GM18907 (cell line): Measurements from ENCODE around the gene PRDX5.

ENCODE experiments used
- ATAC-seq: cut with Tn5 transposase; IDR thresholded peaks from one replicate; pipeline ENCODE4 v1.9.1; 2021; ENCODE audit warnings: mild to moderate bottlenecking, moderate library complexity; ENCODE audit not compliant: unreplicated experiment

The PRDX5 gene

DNA sequence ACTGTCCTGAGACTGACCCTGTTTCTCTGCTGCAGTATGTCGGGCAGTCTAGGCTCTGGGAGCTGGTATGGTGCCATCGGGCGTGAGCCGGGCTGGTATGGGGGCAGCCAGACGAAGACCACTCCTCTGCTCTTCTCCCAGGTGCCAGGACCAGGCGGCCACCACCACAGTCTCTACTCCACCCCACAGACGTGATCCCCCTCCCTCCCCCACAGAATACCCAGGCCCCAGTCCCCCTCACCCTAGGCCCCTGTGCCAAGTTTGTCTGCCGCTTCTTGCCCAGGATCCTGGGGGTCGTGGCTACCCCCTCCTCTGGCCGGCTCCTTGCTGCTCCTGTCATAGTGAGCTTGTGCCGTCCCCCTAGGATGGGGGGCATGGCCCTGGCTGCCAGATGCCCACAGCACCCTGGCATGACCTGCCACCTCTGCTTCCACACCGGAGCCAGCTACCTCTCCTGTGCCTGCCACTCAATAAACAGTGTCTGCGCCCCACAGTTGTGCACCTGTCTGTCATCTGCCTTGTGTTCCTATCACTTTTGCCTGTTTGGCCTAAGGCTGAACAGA is 28.8 kb upstream of the PRDX5 start:
- no peak for ATAC-seq

- no peak for ATAC-seq
Measured at GRCh38 chr11:64290352-64291261, 27.3 kb upstream of the PRDX5 start.

DNA sequence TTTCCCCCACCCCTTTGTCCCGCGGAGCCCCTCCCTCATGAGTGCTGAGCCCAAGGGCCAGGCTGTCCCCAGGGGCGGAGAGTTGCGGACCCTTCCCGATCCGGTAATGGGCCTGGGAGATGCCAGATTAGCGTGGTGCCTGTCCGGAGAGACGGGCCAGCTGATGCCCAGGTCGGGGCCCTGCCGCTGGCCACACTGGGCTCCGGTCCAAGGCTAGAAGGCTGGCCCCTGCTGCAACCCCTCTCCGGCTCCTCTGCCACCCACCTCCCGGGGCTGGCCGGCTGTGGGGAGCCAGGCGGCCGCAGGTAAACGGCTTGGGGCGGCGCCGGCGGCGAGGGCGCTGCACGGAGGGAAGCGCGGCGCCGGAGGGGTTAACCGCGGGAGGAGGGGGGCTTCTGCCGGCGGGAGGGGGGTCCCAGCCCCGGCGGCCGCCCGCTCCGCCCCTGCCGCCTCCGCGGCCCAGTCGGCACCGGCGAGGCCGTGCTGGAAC is 26.6 kb upstream of the PRDX5 start, which contains the start of gene KCNK4:
KCNK4 (plus strand) TSS at position 41 of the 490 bp plus-strand sequence. CDS start 1,717 bp downstream, outside the sequence.
- ATAC-seq = no peak

DNA sequence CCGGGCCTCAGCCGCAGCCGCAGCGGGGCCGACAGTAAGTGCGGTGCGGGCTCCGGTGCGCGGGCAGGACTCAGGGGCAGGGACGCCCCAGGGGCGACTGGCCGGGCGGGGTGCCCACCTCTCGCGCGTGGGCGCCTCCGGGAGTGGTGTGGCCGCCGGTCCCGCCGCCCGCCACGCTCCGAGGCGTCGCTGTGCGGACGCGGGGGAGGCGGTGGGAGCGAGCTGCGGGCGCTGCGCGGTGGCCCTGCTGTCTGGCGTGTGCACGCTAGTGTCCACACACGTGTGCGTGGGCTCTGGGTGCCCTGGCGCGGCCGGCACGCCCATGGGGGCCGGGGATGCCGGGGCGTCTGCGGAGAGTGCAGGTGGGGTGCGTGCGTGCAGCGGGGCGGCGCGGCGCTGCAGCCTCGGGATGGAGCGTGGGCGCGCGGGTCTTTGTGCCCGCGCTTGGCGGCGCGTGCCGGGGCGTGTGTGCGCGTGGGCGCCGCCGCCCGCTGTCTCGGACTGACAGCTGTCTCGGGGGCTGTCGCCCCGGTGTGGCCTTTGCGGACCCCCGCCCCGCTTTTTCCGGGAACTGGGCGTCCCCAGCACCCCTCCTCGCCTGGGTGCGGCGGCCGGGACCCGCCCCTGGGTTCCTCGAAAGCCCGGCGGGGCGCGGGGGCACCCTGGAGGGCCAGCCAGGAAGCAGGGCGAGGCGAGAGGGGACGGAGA is 26.0 kb upstream of the PRDX5 start:
- ATAC-seq = no peak

GRCh38 chr11:64292460-64293254 is 25.3 kb upstream of the PRDX5 start:
- no peak for ATAC-seq

DNA sequence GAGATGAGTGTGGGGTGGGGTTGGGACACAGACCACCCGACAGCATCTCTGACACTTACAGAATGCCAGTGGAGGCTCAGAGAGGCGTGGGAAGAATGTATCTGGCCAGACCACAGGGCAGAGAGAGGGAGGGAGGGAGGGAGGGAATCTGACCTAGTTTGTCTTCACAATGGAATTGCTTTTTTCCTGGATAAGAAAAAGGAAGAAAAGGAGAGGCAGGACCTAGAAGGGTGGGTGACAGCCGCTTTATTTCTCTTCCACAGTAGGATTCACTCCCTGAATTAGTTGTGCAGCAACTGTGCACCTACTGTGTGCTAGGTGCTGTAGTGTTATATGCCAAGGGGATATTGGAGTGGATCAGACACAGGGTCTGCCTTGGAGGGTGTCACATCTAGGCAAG is 23.1 kb upstream of the PRDX5 start:
- ATAC-seq = no peak

DNA sequence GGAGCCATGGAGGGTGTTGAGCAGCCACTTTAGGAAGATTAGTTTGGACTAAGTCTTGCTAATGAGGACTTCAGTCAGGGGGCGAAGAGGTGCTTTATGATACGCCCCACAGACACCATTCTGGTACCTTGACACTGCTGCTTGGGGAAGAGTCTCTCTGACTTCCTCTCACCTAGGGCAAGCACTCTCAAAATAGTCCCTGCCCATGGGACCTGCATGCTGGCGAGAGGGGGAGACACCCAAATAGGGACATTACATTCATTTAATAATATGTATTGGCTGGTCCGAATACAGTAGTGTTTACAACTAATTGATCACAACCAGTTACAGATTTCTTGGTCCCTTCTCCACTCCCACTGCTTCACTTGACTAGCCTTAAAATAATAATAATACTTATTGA is 22.2 kb upstream of the PRDX5 start:
- ATAC-seq = no peak

- no peak for ATAC-seq
Measured at GRCh38 chr11:64296236-64296635, 21.7 kb upstream of the PRDX5 start.

- no peak for ATAC-seq
Measured at GRCh38 chr11:64296830-64297698, 20.9 kb upstream of the PRDX5 start.

GRCh38 chr11:64297699-64298358 is 20.1 kb upstream of the PRDX5 start:
- no peak for ATAC-seq

DNA sequence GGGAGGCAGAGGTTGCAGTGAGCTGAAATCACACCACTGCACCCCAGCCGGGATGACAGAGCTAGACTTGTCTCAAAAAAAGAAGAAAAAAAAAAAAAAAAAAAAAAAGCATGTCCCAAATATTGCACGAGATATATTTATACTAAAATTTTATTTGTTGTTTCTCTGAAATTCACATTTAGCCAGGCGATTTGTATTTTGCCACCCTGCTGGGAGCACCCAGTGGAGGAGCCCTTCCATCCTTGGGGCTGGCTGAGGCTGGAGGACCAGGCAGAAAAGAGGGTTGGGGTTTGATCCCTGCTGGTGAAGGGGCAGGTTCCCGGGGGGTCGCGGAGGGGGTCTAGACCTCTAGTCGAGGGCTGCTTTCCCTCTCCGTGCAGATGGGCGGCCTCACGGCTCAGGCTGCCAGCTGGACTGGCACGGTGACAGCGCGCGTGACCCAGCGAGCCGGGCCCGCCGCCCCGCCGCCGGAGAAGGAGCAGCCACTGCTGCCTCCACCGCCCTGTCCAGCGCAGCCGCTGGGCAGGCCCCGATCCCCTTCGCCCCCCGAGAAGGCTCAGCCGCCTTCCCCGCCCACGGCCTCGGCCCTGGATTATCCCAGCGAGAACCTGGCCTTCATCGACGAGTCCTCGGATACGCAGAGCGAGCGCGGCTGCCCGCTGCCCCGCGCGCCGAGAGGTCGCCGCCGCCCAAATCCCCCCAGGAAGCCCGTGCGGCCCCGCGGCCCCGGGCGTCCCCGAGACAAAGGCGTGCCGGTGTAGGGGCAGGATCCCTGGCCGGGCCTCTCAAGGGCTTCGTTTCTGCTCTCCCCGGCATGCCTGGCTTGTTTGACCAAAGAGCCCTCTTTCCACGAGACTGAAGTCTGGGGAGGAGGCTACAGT is 18.7 kb upstream of the PRDX5 start:
- ATAC-seq = no peak

- ATAC-seq = no peak
Measured at GRCh38 chr11:64299847-64300648, 17.9 kb upstream of the PRDX5 start, which contains the start of gene CATSPERZ. Gene CATSPERZ, plus strand, starts transcription at chr11:64300358. Its CDS starts 53 bp downstream, at chr11:64300411.

DNA sequence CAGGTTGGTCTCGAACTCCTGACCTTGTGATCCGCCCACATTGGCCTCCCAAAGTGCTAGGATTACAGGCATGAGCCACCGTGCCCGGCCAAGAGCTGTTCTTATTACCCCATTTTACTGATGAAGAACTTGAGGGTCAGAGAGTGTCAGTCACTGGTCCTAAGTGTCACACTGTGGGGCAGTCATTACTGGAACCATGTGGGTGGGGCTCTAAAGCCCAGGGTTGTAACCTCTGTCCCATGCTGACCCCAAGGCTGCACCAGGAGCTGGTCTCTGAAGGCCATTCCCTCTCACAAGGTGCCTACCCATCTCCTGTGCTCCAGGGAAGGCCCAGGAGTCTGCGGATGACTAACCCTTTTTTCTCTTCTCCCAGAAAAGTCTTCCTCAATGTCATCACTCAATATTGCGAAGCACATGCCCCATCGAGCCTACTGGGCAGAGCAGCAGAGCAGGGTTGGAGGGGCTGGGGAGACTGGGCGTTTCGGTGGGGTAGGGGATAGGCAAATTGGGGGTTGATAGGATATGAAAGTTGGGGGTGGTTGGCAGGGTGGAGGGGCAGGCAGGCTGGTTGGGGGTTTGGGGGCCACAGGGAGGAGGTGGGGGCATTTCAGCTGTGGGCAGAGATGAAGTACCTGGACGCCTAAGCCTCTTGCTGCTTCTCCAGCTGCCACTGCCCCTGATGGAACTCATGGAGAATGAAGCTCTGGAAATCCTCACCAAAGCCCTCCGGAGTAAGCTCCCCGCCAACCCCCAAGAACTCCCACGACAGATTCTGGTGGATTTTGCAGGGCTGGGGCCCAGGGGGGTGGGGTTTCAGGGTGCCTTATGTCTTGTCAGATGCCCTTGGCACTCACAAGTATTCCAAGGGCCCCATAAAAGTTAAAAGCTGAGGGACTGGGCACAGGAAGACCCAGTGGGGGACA is 14.6 kb upstream of the PRDX5 start:
- no peak for ATAC-seq

- no peak for ATAC-seq
Measured at GRCh38 chr11:64304032-64304315, 13.9 kb upstream of the PRDX5 start.

- ATAC-seq = peak; percentile 38
Measured at GRCh38 chr11:64304316-64305072, 13.4 kb upstream of the PRDX5 start.
